Lower lobe of right lung (tissue), 2 donors: ENCODE measurements around the gene PPP2R3B. TPM values are rescaled to one million over a fixed set of nuclear protein-coding genes. Genes with fewer than 3 reads are reported as not detected.
A peak's percentile ranks its signal among the peaks of the same experiment; 100 is the strongest.
"Not testable (repeated sequence)": the region's sequence is repeated elsewhere in the genome, so short reads cannot be mapped to it uniquely, and the experiment has no call there.

Experiments
- ATAC-seq, 2 donors: fragments of 200-7000 bp; cut with Tn5 transposase; one replicate each; pipeline ENCODE4 v1.9.1; 2020 to 2022; ENCODE audit warnings: mild to moderate bottlenecking in 2 of 2, moderate library complexity in 2 of 2
- DNase-seq: peaks from one replicate; pipeline ENCODE4 v3.0.0-alpha.2; 2020
- H3K27ac ChIP-seq: fragments of 200-600 bp; one replicate; pipeline ENCODE4 v1.8.0; 2022
- H3K27me3 ChIP-seq: fragments of 200-600 bp; one replicate; pipeline ENCODE4 v1.8.0; 2022; ENCODE audit warnings: low read depth
- H3K36me3 ChIP-seq: fragments of 200-600 bp; one replicate; pipeline ENCODE4 v1.8.0; 2022; ENCODE audit warnings: mild to moderate bottlenecking
- H3K4me1 ChIP-seq: fragments of 200-600 bp; one replicate; pipeline ENCODE4 v1.8.0; 2022
- H3K4me3 ChIP-seq: fragments of 200-600 bp; one replicate; pipeline ENCODE4 v1.8.0; 2022; ENCODE audit warnings: mild to moderate bottlenecking
- H3K9me3 ChIP-seq: fragments of 200-600 bp; one replicate; pipeline ENCODE4 v1.8.0; 2022
- CTCF ChIP-seq: fragments of 200-600 bp; IDR thresholded peaks from one replicate; pipeline ENCODE4 v1.8.0; 2022; ENCODE audit warnings: antibody characterized with exemption, mild to moderate bottlenecking
- intact Hi-C: fragments of 100-400 bp; cut with DNase I; formaldehyde crosslinking; loops from one replicate; pipeline ENCODE4 v1.11.0; 2022
- long read RNA-seq: library from polyadenylated mRNA; unstranded; transcript quantifications from one replicate; pipeline ENCODE4 v2.0.0, GENCODE V29; 2021
- total RNA-seq: library from RNA; stranded (reverse); fragmentation: NEBNext Ultra II Directional; extraction: Animal tissue kit (Norgen Biotek cat#: 25700); gene quantifications from one replicate; pipeline ENCODE4 v1.2.1, GENCODE V29; 2021
- donor health status: DM: no; HTN: yes; CAD: no; lungs with severe emphysema.

Gene PPP2R3B
- total RNA-seq, result 11.2 TPM
- long read RNA-seq, transcript PPP2R3B-202 (13 exons, 2,151 nt), result major isoform, 14 of 42 reads
- long read RNA-seq, partial matches to known transcripts, result 2 of 42 reads
- long read RNA-seq, other reads (novel, unspliced or antisense), result 25 of 42 reads

GRCh38 chrX:386768-387575, at the start of gene PPP2R3B:
PPP2R3B (minus strand) TSS chrX:386907; CDS start chrX:386691, 216 bp downstream.
- ATAC-seq, result peak; percentile 100
- H3K27me3 ChIP-seq, result no peaks in the 10 kb centered on the region
- no peaks in the 10 kb centered on the region for H3K36me3 ChIP-seq
- no peaks in the 10 kb centered on the region for H3K9me3 ChIP-seq
- peak; percentile 99 for DNase-seq
- TF ChIP-seq CTCF, result no peak
- intact Hi-C loops, result no loop called here
- peak within 1 kb of the TSS; percentile 97 for H3K27ac ChIP-seq
- peaks cover 7% of the 10 kb centered on the region for H3K4me1 ChIP-seq
- peak within 1 kb of the TSS; percentile 66 for H3K4me3 ChIP-seq

GRCh38 chrX:435536-436122, 48.9 kb upstream of the PPP2R3B start:
- ATAC-seq (no peak), DNase-seq (peak; percentile 32)
- Histone ChIP-seq H3K36me3 (no peaks in the 10 kb centered on the region), H3K27ac (no peak overlapping the region), H3K9me3 (no peaks in the 10 kb centered on the region), H3K4me3 (no peak overlapping the region), H3K4me1 (no peaks in the 10 kb centered on the region), H3K27me3 (peaks cover 8% of the 10 kb centered on the region)
- intact Hi-C loops, result no loop called here
- no peak for TF ChIP-seq CTCF

- peaks cover 8% of the 10 kb centered on the region for H3K27me3 ChIP-seq
- DNase-seq (peak; percentile 25), ATAC-seq (no peak)
- TF ChIP-seq CTCF, result no peak
- intact Hi-C loops, result no loop called here
- H3K9me3 ChIP-seq, result no peaks in the 10 kb centered on the region
- H3K4me3 ChIP-seq, result no peak overlapping the region
- H3K4me1 ChIP-seq, result no peaks in the 10 kb centered on the region
- H3K36me3 ChIP-seq, result no peaks in the 10 kb centered on the region
- H3K27ac ChIP-seq, result no peak overlapping the region
These were observed 48.2 kb upstream of the PPP2R3B start for GRCh38 chrX:434946-435345.

GRCh38 chrX:433771-434170, 47.1 kb upstream of the PPP2R3B start:
- no peaks in the 10 kb centered on the region for H3K9me3 ChIP-seq
- intact Hi-C loops, result no loop called here
- peaks cover 7% of the 10 kb centered on the region for H3K27me3 ChIP-seq
- no peak overlapping the region for H3K27ac ChIP-seq
- DNase-seq, result peak; percentile 30
- H3K36me3 ChIP-seq, result no peaks in the 10 kb centered on the region
- H3K4me1 ChIP-seq, result no peaks in the 10 kb centered on the region
- TF ChIP-seq CTCF, result no peak
- no peak for ATAC-seq
- H3K4me3 ChIP-seq, result no peak overlapping the region

- H3K4me1 ChIP-seq, ATAC-seq, H3K4me3 ChIP-seq, H3K36me3 ChIP-seq, H3K9me3 ChIP-seq, H3K27ac ChIP-seq, intact Hi-C loops: not testable (repeated sequence)
- DNase-seq, result peak; percentile 21
- H3K27me3 ChIP-seq, result peaks cover 14% of the 10 kb centered on the region
These were observed 46.0 kb upstream of the PPP2R3B start for GRCh38 chrX:432666-433065.
